GF-D8 (cell line): ENCODE data around the gene PTPRN2.
"Not testable (repeated sequence)": the region's sequence is repeated elsewhere in the genome, so short reads cannot be mapped to it uniquely, and the experiment has no call there.

ENCODE experiments used
- DNase-seq: peaks from one replicate; lab custom pipeline; 2025; lab: John Stamatoyannopoulos, UW

Gene PTPRN2

GRCh38 chr7:157733760-157734395 is 853.7 kb downstream of the PTPRN2 start:
- DNase-seq: not testable (repeated sequence)

- no peak for DNase-seq
Observed at GRCh38 chr7:157731126-157731525, 856.5 kb downstream of the PTPRN2 start.

GRCh38 chr7:157730614-157731013 is 857.0 kb downstream of the PTPRN2 start:
- DNase-seq: no peak

- DNase-seq: no peak
Observed at GRCh38 chr7:157729566-157729965, 858.1 kb downstream of the PTPRN2 start.

GRCh38 chr7:157727964-157728615 is 859.5 kb downstream of the PTPRN2 start:
- no peak for DNase-seq

- no peak for DNase-seq
Observed at GRCh38 chr7:157726764-157727163, 860.9 kb downstream of the PTPRN2 start.

- DNase-seq: not testable (repeated sequence)
Observed at GRCh38 chr7:157725312-157725711, 862.3 kb downstream of the PTPRN2 start.

- no peak for DNase-seq
Observed at GRCh38 chr7:157723205-157723604, 864.4 kb downstream of the PTPRN2 start.

GRCh38 chr7:157722137-157723060 is 865.2 kb downstream of the PTPRN2 start:
- no peak for DNase-seq

GRCh38 chr7:157721468-157722136 is 866.0 kb downstream of the PTPRN2 start:
- DNase-seq: no peak

GRCh38 chr7:157719705-157720655 is 867.6 kb downstream of the PTPRN2 start:
- DNase-seq: no peak

GRCh38 chr7:157719008-157719682 is 868.5 kb downstream of the PTPRN2 start:
- DNase-seq: no peak

GRCh38 chr7:157718303-157719007 is 869.2 kb downstream of the PTPRN2 start:
- DNase-seq: no peak

- DNase-seq: no peak
Observed at GRCh38 chr7:157717211-157718174, 870.1 kb downstream of the PTPRN2 start.

- no peak for DNase-seq
Observed at GRCh38 chr7:157715938-157716280, 871.7 kb downstream of the PTPRN2 start.

- no peak for DNase-seq
Observed at GRCh38 chr7:157715071-157715937, 872.3 kb downstream of the PTPRN2 start.

- no peak for DNase-seq
Observed at GRCh38 chr7:157714166-157715070, 873.2 kb downstream of the PTPRN2 start.
